Measurements from ENCODE around the gene LGALS13.
"Not testable (repeated sequence)": the region's sequence is repeated elsewhere in the genome, so short reads cannot be mapped to it uniquely, and the experiment has no call there.

DNA sequence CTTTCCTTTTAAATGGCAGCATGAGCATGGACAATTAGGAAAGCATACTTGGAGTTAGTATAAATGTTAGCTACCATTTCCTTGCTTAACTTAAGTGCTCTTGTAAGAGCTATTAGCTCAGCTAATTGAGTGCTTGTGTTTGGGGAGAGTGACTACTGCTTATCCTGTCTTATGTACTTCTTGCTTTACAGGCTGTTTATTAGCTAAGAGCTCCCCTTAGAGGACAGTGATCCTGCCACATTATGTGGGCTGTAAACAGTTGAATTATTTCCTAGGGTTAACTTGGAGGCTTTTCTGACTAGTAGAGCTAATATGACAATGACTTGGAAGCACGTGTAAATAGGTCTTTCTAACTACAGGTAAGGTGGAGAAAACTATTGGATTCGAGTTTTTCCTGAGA lies 25.3 kb downstream of the LGALS13 start:
- not testable (repeated sequence) for TF ChIP-seq EZH2phosphoT487 (conservative IDR thresholded peaks at IDR 0.05; ENCODE audit: low read length)
- TF ChIP-seq, protein P1, sequence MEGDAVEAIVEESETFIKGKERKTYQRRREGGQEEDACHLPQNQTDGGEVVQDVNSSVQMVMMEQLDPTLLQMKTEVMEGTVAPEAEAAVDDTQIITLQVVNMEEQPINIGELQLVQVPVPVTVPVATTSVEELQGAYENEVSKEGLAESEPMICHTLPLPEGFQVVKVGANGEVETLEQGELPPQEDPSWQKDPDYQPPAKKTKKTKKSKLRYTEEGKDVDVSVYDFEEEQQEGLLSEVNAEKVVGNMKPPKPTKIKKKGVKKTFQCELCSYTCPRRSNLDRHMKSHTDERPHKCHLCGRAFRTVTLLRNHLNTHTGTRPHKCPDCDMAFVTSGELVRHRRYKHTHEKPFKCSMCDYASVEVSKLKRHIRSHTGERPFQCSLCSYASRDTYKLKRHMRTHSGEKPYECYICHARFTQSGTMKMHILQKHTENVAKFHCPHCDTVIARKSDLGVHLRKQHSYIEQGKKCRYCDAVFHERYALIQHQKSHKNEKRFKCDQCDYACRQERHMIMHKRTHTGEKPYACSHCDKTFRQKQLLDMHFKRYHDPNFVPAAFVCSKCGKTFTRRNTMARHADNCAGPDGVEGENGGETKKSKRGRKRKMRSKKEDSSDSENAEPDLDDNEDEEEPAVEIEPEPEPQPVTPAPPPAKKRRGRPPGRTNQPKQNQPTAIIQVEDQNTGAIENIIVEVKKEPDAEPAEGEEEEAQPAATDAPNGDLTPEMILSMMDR (IDR thresholded peaks at IDR 0.05; ENCODE audit: insufficient read depth, low read length, poor library complexity, severe bottlenecking), result not testable (repeated sequence)

Measured in SU-DHL-6 (cell line).